HFF-Myc (cell line): ENCODE results near the gene NENF.

Experiments used
- DNase-seq: peaks from one replicate; pipeline ENCODE4 v3.0.0-alpha.2; 2011; ENCODE audit warnings: low read depth; ENCODE audit errors: extremely low read depth
- H3K4me3 ChIP-seq: replicated peaks from 2 replicates; pipeline ENCODE4 v1.5.1; 2011; ENCODE audit warnings: low read depth, mild to moderate bottlenecking, control low read depth, low read length
- CTCF ChIP-seq: IDR thresholded peaks from 2 replicates; pipeline ENCODE4 v1.5.1; 2012; ENCODE audit warnings: mild to moderate bottlenecking, low read depth, low read length, control low read depth; ENCODE audit errors: missing control alignments

Gene NENF

DNA sequence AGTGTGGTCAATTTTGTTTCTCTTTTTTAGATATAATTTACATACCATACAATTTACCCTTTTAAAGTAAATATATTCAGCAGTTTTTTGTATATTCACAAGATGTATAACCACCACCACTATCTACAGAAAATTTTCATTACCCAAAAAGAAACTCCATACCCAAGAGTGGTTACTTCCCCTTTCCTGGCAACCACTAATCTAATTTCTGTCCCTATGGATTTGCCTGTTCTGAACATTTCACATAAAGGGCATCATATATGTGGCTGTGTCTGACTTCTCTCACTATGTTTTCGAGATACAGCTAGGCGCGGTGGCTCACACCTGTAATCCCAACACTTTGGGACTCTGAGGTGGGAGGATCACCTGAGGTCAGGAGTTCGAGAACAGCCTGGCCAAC, 31.7 kb upstream of the NENF start:
- no peak for DNase-seq

DNA sequence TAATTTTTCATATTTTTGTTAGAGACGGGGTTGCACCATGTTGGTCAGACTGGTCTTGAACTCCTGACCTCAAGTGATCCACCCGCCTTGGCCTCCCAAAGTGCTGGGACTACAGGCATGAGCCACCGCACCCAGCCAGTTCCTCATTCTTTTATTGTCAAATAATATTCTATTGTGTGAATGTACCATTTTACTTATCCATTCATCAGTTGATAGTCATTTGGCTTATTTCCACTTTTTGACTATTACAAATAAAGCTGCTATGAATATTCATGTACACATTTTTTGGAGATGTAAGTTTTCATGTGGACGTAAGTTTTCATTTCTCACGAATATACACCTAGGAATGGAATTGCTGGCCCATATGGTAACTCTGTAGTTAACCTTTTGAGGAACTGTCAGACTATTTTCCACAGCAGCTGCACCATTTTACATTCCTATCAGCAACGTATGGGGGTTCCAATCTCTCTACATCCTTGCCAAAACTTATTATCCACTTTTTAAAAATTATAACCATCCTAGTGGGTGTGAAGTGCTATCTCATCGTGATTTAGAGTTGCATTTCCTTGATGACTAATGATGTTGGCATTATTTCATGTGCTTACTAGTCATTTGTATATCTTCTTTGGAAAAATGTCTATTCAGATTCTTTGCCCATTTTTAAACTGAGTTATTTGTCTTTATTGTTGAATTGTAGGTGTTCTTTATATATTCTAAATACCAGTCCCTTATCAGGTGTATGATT, 30.7 kb upstream of the NENF start:
- no peak for TF ChIP-seq CTCF
- DNase-seq = peak; percentile 9

More for the DNA sequence above, 31.7 kb upstream of the NENF start:
- TF ChIP-seq CTCF = no peak
- no peak overlapping the region for H3K4me3 ChIP-seq

GRCh38 chr1:212402666-212403321, 29.9 kb upstream of the NENF start:
- no peak overlapping the region for H3K4me3 ChIP-seq
- DNase-seq = no peak
- no peak for TF ChIP-seq CTCF

More for the DNA sequence above, 30.7 kb upstream of the NENF start:
- H3K4me3 ChIP-seq = no peak overlapping the region

GRCh38 chr1:212410231-212410820, 22.4 kb upstream of the NENF start:
- H3K4me3 ChIP-seq = no peak overlapping the region
- no peak for DNase-seq
- no peak for TF ChIP-seq CTCF

- no peak for TF ChIP-seq CTCF
- H3K4me3 ChIP-seq = no peak overlapping the region
- no peak for DNase-seq
Observed at GRCh38 chr1:212412374-212412773, 20.3 kb upstream of the NENF start.

DNA sequence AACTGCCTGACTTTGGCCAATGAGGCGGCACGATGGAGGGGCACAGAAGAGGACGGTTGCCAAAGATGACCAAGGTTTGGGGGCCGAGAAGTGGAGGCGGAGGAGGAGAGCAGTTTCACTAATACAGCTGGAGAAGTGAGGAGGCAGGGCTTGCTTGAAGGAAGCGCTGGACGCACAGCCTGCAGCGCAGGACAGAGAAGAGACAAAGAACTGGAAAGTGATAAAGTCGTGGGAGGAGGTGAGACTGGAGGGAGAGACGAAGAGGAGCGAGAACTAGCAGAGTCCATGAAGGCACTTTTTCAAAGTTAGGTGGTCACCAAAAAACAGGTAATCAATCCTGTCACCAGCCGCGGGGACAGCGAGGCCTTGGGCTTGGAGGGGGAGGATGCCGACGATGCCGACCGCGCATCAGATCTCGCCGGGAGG, 18.8 kb upstream of the NENF start:
- DNase-seq = no peak
- H3K4me3 ChIP-seq = peak overlapping the region; percentile 79
- no peak for TF ChIP-seq CTCF
